ENCODE data around the gene MCOLN2.

- TF ChIP-seq EZH2phosphoT487 (IDR thresholded peaks at IDR 0.05; ENCODE audit: insufficient read depth, low read depth) (no peak), EZH2 (IDR thresholded peaks at IDR 0.05; ENCODE audit: insufficient read depth, poor library complexity, severe bottlenecking) (no peak)
Measured at GRCh38 chr1:84887261-84887934, 109.5 kb downstream of the MCOLN2 start.
